Peyer's patch (tissue), 4 donors: ENCODE results near the gene ASPSCR1. TPM values are rescaled to one million over a fixed set of nuclear protein-coding genes. Genes with fewer than 3 reads are reported as not detected.

Experiments used
- DNase-seq, 3 donors: peaks; one replicate each; pipeline ENCODE4 v3.0.0-alpha.2; 2017 to 2019
- H3K27ac ChIP-seq, 4 donors: fragments of 200-600 bp; sonication (generic); one replicate each; pipeline ENCODE4 v1.5.1; 2016 to 2019
- H3K27me3 ChIP-seq, 2 donors: fragments of 200-600 bp; sonication (generic); one replicate each; pipeline ENCODE4 v1.5.1; 2019
- H3K36me3 ChIP-seq, 3 donors: fragments of 200-600 bp; sonication (generic); one replicate each; pipeline ENCODE4 v1.5.1; 2016 to 2019
- H3K4me1 ChIP-seq, 4 donors: fragments of 200-600 bp; sonication (generic); one replicate each; pipeline ENCODE4 v1.5.1; 2016 to 2019
- H3K4me3 ChIP-seq, 4 donors: fragments of 200-600 bp; sonication (generic); 1 replicate in 3 of 4; 2 replicates in 1 of 4; pipeline ENCODE4 v1.5.1; 2016 to 2019; ENCODE audit warnings: mild to moderate bottlenecking in 1 of 4
- H3K9me3 ChIP-seq, 4 donors: fragments of 200-600 bp; sonication (generic); one replicate each; pipeline ENCODE4 v1.5.1; 2016 to 2019; ENCODE audit warnings: mild to moderate bottlenecking in 1 of 4
- CTCF ChIP-seq, 6 experiments: fragments of 450-650 bp in 4 of 6; fragments of 200-600 bp in 2 of 6; sonication (generic) in 1 of 6; IDR thresholded peaks; one replicate each; pipeline ENCODE4 v1.5.1; 2017 to 2019; ENCODE audit warnings: antibody characterized with exemption in 6 of 6, mild to moderate bottlenecking in 3 of 6, moderate library complexity in 1 of 6
- POLR2A ChIP-seq, 2 donors: fragments of 450-650 bp; IDR thresholded peaks; one replicate each; pipeline ENCODE4 v1.5.1; 2017; ENCODE audit warnings: antibody characterized with exemption in 2 of 2, mild to moderate bottlenecking in 2 of 2, moderate library complexity in 2 of 2
- total RNA-seq, 4 donors: library from RNA; depleted of rRNA; stranded (reverse); fragments of >200 nt; gene quantifications; one replicate each; pipeline ENCODE4 v1.1.0, GENCODE V29; 2016

Gene ASPSCR1
- total RNA-seq, 4 donors from 2014 or later: 31.6 to 70.1 (median 49.9) TPM

- Histone ChIP-seq H3K27ac (no peak overlapping the region), H3K4me3 (no peak overlapping the region), H3K9me3 (no peaks in the 10 kb centered on the region), H3K4me1 (peaks cover 0 to 20% (median 12%) of the 10 kb centered on the region in 4 donors), H3K36me3 (peaks cover 0 to 84% (median 0%) of the 10 kb centered on the region in 3 donors), H3K27me3 (no peaks in the 10 kb centered on the region)
- no peak for DNase-seq
- TF ChIP-seq POLR2A (IDR thresholded peaks at IDR 0.05): no peak
- no peak for TF ChIP-seq CTCF (IDR thresholded peaks at IDR 0.05)
These were observed 79.5 kb downstream of the ASPSCR1 start for GRCh38 chr17:82056729-82057621.

- H3K9me3 ChIP-seq: no peaks in the 10 kb centered on the region
- DNase-seq: no peak
- TF ChIP-seq POLR2A (IDR thresholded peaks at IDR 0.05) (no peak), CTCF (IDR thresholded peaks at IDR 0.05) (no peak)
- H3K36me3 ChIP-seq: peaks cover 0 to 98% (median 0%) of the 10 kb centered on the region in 3 donors
- no peak overlapping the region for H3K4me3 ChIP-seq
- no peak overlapping the region for H3K27ac ChIP-seq
- peaks cover 0 to 7% (median under 1%) of the 10 kb centered on the region in 4 donors for H3K4me1 ChIP-seq
- no peaks in the 10 kb centered on the region for H3K27me3 ChIP-seq
These were observed 80.9 kb downstream of the ASPSCR1 start for GRCh38 chr17:82058230-82058854.

GRCh38 chr17:82058855-82059249 lies 81.4 kb downstream of the ASPSCR1 start:
- peaks cover 0 to 7% (median 1%) of the 10 kb centered on the region in 4 donors for H3K4me1 ChIP-seq
- peaks cover 0 to 99% (median 0%) of the 10 kb centered on the region in 3 donors for H3K36me3 ChIP-seq
- H3K27me3 ChIP-seq: no peaks in the 10 kb centered on the region
- no peak overlapping the region for H3K27ac ChIP-seq
- no peak overlapping the region for H3K4me3 ChIP-seq
- H3K9me3 ChIP-seq: no peaks in the 10 kb centered on the region
- TF ChIP-seq POLR2A (IDR thresholded peaks at IDR 0.05) (no peak), CTCF (IDR thresholded peaks at IDR 0.05) (no peak)
- DNase-seq: no peak

- Histone ChIP-seq H3K27ac (no peak overlapping the region), H3K9me3 (no peaks in the 10 kb centered on the region), H3K27me3 (no peaks in the 10 kb centered on the region), H3K36me3 (peaks cover 0 to 95% (median 0%) of the 10 kb centered on the region in 3 donors), H3K4me1 (peaks cover 0 to 11% (median 6%) of the 10 kb centered on the region in 4 donors), H3K4me3 (no peak overlapping the region)
- TF ChIP-seq POLR2A (IDR thresholded peaks at IDR 0.05) (no peak), CTCF (IDR thresholded peaks at IDR 0.05) (no peak)
- DNase-seq: no peak
These were observed 82.0 kb downstream of the ASPSCR1 start for GRCh38 chr17:82059272-82060000.

GRCh38 chr17:82060001-82060380 lies 82.6 kb downstream of the ASPSCR1 start:
- Histone ChIP-seq H3K36me3 (peaks cover 0 to 89% (median 0%) of the 10 kb centered on the region in 3 donors), H3K9me3 (no peaks in the 10 kb centered on the region), H3K4me1 (peaks cover 0 to 17% (median 11%) of the 10 kb centered on the region in 4 donors), H3K27me3 (no peaks in the 10 kb centered on the region), H3K27ac (no peak overlapping the region), H3K4me3 (no peak overlapping the region)
- DNase-seq: no peak
- no peak for TF ChIP-seq POLR2A (IDR thresholded peaks at IDR 0.05)
- no peak for TF ChIP-seq CTCF (IDR thresholded peaks at IDR 0.05)
